NCI-H1092 (cell line): ENCODE results near the gene HAP1.
"Not testable (repeated sequence)": the region's sequence is repeated elsewhere in the genome, so short reads cannot be mapped to it uniquely, and the experiment has no call there.

Source experiments
- DNase-seq: peaks from one replicate; lab custom pipeline; 2025; lab: John Stamatoyannopoulos, UW

The HAP1 gene

GRCh38 chr17:41690497-41690896, 43.9 kb downstream of the HAP1 start:
- DNase-seq: no peak

- no peak for DNase-seq
These were observed 44.7 kb downstream of the HAP1 start for GRCh38 chr17:41689497-41690299.

GRCh38 chr17:41688641-41689496, 45.6 kb downstream of the HAP1 start, which contains the start of gene EIF1:
Gene EIF1 (plus strand): TSS chr17:41688885. CDS start chr17:41689039, 154 bp downstream.
- peak; percentile 99 for DNase-seq

- peak; percentile 72 for DNase-seq
These were observed 46.4 kb downstream of the HAP1 start for GRCh38 chr17:41687828-41688640.

GRCh38 chr17:41686281-41686680, 48.2 kb downstream of the HAP1 start:
- DNase-seq: no peak

GRCh38 chr17:41685753-41686152, 48.7 kb downstream of the HAP1 start:
- DNase-seq: not testable (repeated sequence)

GRCh38 chr17:41684035-41684434, 50.4 kb downstream of the HAP1 start:
- DNase-seq: no peak

GRCh38 chr17:41683441-41684007, 50.9 kb downstream of the HAP1 start:
- DNase-seq: no peak

GRCh38 chr17:41682631-41683030, 51.8 kb downstream of the HAP1 start:
- DNase-seq: no peak

GRCh38 chr17:41681776-41682175, 52.7 kb downstream of the HAP1 start:
- no peak for DNase-seq

GRCh38 chr17:41680426-41681040, 53.9 kb downstream of the HAP1 start:
- DNase-seq: peak; percentile 50

GRCh38 chr17:41679740-41680425, 54.6 kb downstream of the HAP1 start:
- DNase-seq: no peak

GRCh38 chr17:41678907-41679739, 55.3 kb downstream of the HAP1 start:
- DNase-seq: no peak

GRCh38 chr17:41678411-41678906, 56.0 kb downstream of the HAP1 start:
- DNase-seq: no peak

- DNase-seq: no peak
These were observed 58.4 kb downstream of the HAP1 start for GRCh38 chr17:41676058-41676419.

- DNase-seq: not testable (repeated sequence)
These were observed 59.0 kb downstream of the HAP1 start for GRCh38 chr17:41675157-41676057.
